K562 (cell line): ENCODE results near the gene PLAAT5. TPM values are rescaled to one million over a fixed set of nuclear protein-coding genes. Genes with fewer than 3 reads are reported as not detected.

ENCODE experiments used
- ARNT ChIP-seq, 2 experiments: fragments of 450-650 bp; IDR thresholded peaks; 2 replicates each; pipeline ENCODE4 v1.6.1; 2016; ENCODE audit warnings: mild to moderate bottlenecking in 1 of 2
- CBX3 ChIP-seq, 2 experiments: IDR thresholded peaks; 1 replicate in 1 of 2; 2 replicates in 1 of 2; pipeline ENCODE4 v1.6.1; 2012; ENCODE audit warnings: inconsistent platforms in 2 of 2, low read length in 2 of 2, borderline replicate concordance in 1 of 2, control low read depth in 1 of 2
- HCFC1 ChIP-seq: IDR thresholded peaks from 2 replicates; pipeline ENCODE4 v1.6.1; 2012; ENCODE audit warnings: low read depth, low read length, improper control_type of control experiment
- HDAC2 ChIP-seq: fragments of 450-650 bp; IDR thresholded peaks from 2 replicates; pipeline ENCODE4 v1.6.1; 2016; ENCODE audit warnings: mild to moderate bottlenecking
- NFIX ChIP-seq: fragments of 250-450 bp; sonication (Bioruptor Pico); IDR thresholded peaks from 2 replicates; pipeline ENCODE4 v1.4.0; 2020; ENCODE audit warnings: low read depth, mild to moderate bottlenecking, moderate library complexity
- SREBF1 ChIP-seq: fragments of 150-350 bp; IDR thresholded peaks from 2 replicates; pipeline ENCODE4 v1.6.1; 2014; ENCODE audit warnings: antibody characterized with exemption, low read depth, low read length, borderline replicate concordance
- TRIM28 ChIP-seq: fragments of 450-650 bp; IDR thresholded peaks from 2 replicates; pipeline ENCODE4 v1.6.1; 2017
- ZNF280A ChIP-seq: fragments of 450-650 bp; IDR thresholded peaks from 2 replicates; pipeline ENCODE4 v1.6.1; 2018; ENCODE audit warnings: mild to moderate bottlenecking, low read depth; ENCODE audit not compliant: partially characterized antibody
- ZNF592 ChIP-seq: fragments of 450-650 bp; IDR thresholded peaks from 2 replicates; pipeline ENCODE4 v1.6.1; 2017; ENCODE audit warnings: antibody characterized with exemption, mild to moderate bottlenecking
- polyA plus RNA-seq, 8 experiments: library from polyadenylated mRNA; depleted of rRNA in 4 of 8; stranded (reverse) in 5 of 8; unstranded in 3 of 8; fragments of >200 nt; fragmentation: Nextera tagmentation in 2 of 8; fragmentation: Illumina TruSeq in 1 of 8; extraction: Ambion mirVana in 2 of 8; extraction: Trizol in 1 of 8; gene quantifications; 2 replicates each; pipeline versions ENCODE4 v1.2.1 to v1.2.3, GENCODE V29; 2011 to 2014; ENCODE audit warnings: inconsistent platforms in 1 of 8, missing spikeins in 1 of 8
- total RNA-seq, 7 experiments: library from RNA; depleted of rRNA in 6 of 7; stranded (reverse); fragments of >200 nt in 6 of 7; fragmentation: Illumina TruSeq in 2 of 7; extraction: Trizol in 2 of 7; gene quantifications; 2 replicates each; pipeline versions ENCODE4 v1.2.1 to v1.2.3, GENCODE V29; 2011 to 2021; ENCODE audit warnings: low replicate concordance in 1 of 7

PLAAT5 gene
- total and polyA plus RNA-seq, 9 of the 15 experiments (the other 6 are each of a cell fraction or from before 2014, with no cell fraction given) = not detected

- TF ChIP-seq ZNF592 = no peak
- 0 out of 4 replicates have a peak, but pooled peaks of 1 of the 2 experiments have one; percentile 13 for TF ChIP-seq ARNT (IDR thresholded peaks at IDR 0.05)
- TF ChIP-seq HCFC1 = no peak
- TF ChIP-seq NFIX (CRISPR knock-in tag) = no peak
- TF ChIP-seq HDAC2 = no peak
- TF ChIP-seq ZNF280A = peak; percentile 97
- no peak for TF ChIP-seq SREBF1
- TF ChIP-seq TRIM28 = peak; percentile 97
- TF ChIP-seq CBX3 (IDR thresholded peaks at IDR 0.05; ENCODE audit: borderline replicate concordance in 1 of 2, low read length in 2 of 2) = peak in 1 of 2 experiments; percentile 96; a peak in 2 of 3 replicates
- TF ChIP-seq, all 486 proteins: peak for 6
Observed at GRCh38 chr11:63499874-63500273, 8.9 kb upstream of the PLAAT5 start (continued).
